GM20431 (cell line): ENCODE measurements around the gene CCDC15.

ENCODE experiments used
- in situ Hi-C: fragments of 300-500 bp; cut with MseI, MboI; formaldehyde crosslinking; loops from one replicate; pipeline ENCODE4 v1.15.0; 2020; ENCODE audit warnings: low sequenced_read_pairs; ENCODE audit not compliant: unreplicated experiment

CCDC15 gene

DNA sequence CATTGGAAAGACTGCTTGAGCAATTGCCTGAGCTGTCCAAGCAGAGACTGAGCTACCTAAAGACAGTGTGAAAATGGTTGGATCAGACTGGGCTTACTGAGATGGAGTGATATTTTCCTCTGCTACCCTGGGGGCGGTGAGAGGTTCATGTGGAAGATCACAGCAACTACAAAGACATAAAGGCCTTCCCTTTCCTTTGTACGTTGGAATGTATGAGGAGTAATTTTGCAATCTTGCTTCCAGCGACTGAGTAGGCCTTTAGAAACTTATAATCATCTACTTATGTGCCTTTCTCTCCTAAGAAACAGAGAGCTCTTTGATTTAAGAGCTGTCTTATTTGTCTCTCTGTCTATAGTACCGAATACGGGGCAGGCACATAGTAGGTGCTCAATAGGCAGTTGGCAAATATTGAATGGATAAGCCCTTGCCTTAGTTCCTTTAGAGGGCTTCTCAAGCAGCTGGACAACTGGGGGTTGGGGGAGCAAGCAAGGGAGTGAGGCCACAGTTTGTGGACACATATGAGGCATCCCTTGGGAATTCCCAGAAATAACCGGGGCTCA is 15.7 kb upstream of the CCDC15 start:
- in situ Hi-C loops, result no loop called here

- in situ Hi-C loops, result no loop called here
Observed at GRCh38 chr11:124938970-124939369, 15.0 kb upstream of the CCDC15 start.

GRCh38 chr11:124941703-124942102 is 12.3 kb upstream of the CCDC15 start:
- in situ Hi-C loops, result no loop called here

- in situ Hi-C loops, result no loop called here
Observed at GRCh38 chr11:124942466-124943253, 11.3 kb upstream of the CCDC15 start.

- in situ Hi-C loops, result no loop called here
Observed at GRCh38 chr11:124943254-124943616, 10.8 kb upstream of the CCDC15 start.

GRCh38 chr11:124943741-124944140 is 10.3 kb upstream of the CCDC15 start:
- in situ Hi-C loops, result no loop called here

DNA sequence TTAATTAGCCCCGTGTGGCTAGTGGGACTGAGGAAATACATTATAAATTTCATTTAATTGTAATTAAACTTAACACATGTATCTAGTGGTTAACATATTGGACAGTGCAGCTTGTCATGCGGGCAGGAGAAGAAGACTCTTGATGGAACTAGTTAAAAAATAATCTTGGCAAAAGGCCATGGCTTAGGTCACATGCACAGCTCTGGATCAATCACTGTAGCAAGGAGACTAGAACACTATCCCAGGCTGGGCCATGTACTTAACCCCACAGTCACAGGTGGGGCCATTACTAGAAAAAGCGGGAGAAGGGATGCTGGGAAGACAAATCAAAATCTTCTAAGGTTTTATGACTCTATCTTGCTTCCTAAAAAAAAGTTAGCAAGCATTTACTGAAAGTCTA is 9.4 kb upstream of the CCDC15 start:
- in situ Hi-C loops, result no loop called here

DNA sequence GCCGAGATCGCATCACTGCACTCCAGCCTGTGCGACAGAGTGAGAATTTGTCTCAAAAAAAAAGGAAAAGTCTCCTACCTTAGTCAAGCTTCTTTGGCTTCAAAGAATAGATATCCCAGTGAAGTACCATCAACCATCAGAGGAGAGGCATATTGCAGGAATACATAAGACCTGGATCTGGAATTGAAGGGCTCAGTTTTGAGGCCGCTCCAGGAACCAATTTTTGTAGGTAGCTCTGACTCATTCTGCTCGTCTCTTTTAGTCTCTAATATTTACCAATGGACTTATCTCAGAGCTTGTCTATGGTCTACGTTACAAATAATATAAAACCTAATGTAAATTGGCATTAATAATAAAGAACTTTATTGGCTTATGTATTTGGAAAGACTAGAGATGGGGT is 8.2 kb upstream of the CCDC15 start:
- in situ Hi-C loops, result no loop called here

GRCh38 chr11:124946735-124947141 is 7.3 kb upstream of the CCDC15 start:
- in situ Hi-C loops, result no loop called here

GRCh38 chr11:124950601-124951330 is 3.2 kb upstream of the CCDC15 start:
- in situ Hi-C loops, result loop anchor here (10.0 to 25.0 kb wide), 2 partner anchors 194 to 387 kb away; no protein-coding TSS in a partner anchor

GRCh38 chr11:124951341-124951740 is 2.7 kb upstream of the CCDC15 start:
- in situ Hi-C loops, result loop anchor here (10.0 to 25.0 kb wide), 2 partner anchors 193 to 386 kb away; no protein-coding TSS in a partner anchor

DNA sequence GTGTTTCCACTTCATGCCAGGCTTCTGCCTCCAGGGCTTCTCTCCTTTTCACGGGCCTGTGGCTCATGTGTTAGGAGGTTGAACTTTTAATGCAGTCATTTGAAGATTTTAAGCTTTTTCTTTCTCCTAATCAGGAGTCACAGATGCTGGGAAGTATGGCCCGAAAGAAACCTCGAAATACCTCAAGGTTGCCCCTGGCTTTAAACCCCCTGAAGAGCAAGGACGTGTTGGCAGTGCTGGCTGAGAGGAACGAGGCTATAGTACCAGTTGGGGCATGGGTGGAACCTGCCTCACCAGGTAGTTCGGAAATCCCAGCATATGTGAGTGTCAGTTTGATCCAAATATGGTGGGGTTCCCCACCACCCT is 571 bp downstream of the CCDC15 start:
- in situ Hi-C loops, result loop anchor here (10.0 to 25.0 kb wide), 2 partner anchors 190 to 383 kb away; no protein-coding TSS in a partner anchor

- in situ Hi-C loops, result loop anchor here (10.0 to 25.0 kb wide), 2 partner anchors 190 to 382 kb away; no protein-coding TSS in a partner anchor
Observed at GRCh38 chr11:124955035-124955434, 1.0 kb downstream of the CCDC15 start.

DNA sequence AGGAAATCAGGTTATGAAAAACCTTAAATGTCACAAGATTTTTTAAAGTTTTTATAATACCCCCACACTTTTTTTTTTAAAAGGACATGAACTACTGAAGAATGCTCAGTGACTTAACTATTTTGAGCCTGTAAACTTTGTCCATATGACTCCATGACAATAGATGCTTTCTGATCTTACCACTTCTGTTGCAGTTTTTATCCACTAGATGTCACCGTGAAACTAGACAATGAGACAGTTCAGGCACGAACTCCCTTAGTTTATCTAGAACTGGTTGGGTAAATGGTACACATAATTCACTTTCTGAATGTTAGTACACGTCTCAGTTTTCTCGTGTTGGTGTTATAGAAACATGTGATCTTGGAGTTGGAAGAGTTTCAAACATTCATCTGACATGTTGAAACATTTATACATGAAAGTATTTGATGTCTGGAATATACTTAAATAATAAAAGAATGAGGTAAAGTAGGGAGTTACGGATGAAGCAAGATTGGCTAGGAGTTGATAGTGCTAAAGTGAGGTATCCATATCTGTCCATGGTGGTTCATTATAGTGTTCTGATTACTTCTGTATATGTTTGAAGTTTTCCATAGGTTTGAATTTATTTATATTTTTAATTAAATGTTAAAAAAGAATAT is 8.1 kb downstream of the CCDC15 start:
- in situ Hi-C loops, result loop anchor here (25.0 kb wide), 1 partner anchor 375 kb away; no protein-coding TSS in a partner anchor

DNA sequence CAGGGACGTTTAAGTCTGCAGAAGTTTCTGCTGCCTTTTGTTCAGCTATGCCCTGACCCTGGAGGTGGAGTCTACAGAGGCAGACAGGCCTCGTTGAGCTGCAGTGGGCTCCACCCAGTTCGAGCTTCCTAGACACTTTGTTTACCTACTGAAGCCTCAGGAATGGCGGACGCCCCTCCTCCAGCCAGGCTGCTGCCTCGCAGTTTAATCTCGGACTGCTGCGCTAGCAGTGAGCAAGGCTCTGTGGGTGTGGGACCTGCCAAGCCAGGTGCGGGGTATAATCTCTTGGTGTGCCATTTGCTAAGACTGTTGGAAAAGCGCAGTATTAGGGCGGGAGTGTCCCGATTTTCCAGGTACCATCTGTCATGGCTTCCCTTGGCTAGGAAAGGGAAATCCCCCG is 14.2 kb downstream of the CCDC15 start:
- in situ Hi-C loops, result loop anchor here (25.0 kb wide), 1 partner anchor 369 kb away; no protein-coding TSS in a partner anchor

DNA sequence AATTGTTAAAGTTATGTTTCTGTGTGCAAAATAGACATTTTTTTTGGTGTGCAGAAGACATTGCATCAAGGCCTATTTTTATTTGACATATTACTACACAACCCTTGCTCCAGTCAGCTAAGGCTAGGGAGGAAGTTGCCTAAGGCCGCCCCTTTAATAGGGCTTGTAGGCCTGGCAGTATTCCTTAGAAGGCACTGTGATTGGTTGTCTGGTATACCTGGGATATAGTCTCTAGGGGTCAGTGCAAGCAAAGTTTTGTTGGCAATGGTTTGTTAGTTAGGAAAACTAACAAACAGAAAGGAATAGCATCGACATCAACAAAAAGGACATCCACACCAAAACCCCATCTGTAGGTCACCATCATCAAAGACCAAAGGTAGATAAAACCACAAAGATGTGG is 16.9 kb downstream of the CCDC15 start:
- in situ Hi-C loops, result loop anchor here (10.0 to 25.0 kb wide), 2 partner anchors 164 to 366 kb away; no protein-coding TSS in a partner anchor

DNA sequence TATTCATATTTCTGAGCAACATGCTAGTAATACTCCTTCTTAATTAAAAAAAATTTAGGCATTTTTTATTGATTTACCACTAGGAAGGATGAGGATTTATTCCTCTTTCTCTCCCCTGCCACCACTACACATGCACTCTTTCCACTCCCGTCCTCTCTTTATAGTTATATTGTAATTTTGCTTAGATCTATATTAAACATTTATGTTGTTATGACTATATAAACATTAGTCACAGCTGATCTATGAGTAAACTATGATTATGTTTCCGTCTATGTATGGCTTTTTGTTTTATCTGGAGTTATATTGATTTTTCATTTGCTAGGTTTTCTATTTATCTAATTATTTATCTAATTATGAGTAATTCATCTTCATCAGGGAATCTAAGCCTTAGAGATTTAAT is 17.8 kb downstream of the CCDC15 start:
- in situ Hi-C loops, result loop anchor here (10.0 to 25.0 kb wide), 2 partner anchors 163 to 365 kb away; no protein-coding TSS in a partner anchor

DNA sequence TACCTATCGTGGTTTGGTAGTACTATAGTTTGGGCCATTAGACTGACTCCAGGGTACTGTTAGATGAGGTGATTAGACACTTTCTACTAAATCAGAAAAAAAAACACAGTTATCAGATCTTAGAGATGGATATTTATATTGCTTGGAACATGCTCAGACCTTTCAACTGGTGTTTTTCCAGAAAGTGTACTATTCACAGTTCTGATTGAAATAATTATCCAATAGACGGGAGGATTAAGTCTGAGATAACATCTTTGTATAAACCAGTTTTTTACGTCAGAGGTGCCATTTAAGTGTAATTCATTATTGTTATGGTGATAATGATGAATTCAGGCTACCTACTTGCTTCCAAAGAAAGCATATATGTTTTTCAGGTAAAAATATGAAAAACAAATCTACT is 22.5 kb downstream of the CCDC15 start:
- in situ Hi-C loops, result loop anchor here (10.0 kb wide), 1 partner anchor 158 kb away; no protein-coding TSS in a partner anchor

DNA sequence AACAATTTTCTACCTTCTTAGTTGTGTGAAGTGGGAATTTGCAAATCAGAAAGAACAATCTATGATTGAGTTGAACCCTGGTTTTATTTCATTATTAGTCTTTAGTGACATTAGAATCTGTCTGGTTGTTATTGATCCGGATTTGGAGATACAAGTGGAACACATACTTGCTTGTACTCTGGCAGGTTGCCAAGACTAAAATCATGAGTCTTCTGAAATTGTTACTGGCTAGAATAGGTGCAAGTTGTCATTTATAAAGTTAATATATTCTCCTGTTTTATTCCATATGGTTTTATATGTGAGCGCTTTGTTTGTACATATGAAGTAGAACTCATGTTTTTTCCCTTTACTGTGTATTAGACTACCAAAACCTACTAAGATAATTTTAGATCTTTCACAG is 23.0 kb downstream of the CCDC15 start:
- in situ Hi-C loops, result loop anchor here (10.0 kb wide), 1 partner anchor 158 kb away; no protein-coding TSS in a partner anchor

- in situ Hi-C loops, result loop anchor here (10.0 kb wide), 1 partner anchor 156 kb away; no protein-coding TSS in a partner anchor
Observed at GRCh38 chr11:124978316-124978715, 24.3 kb downstream of the CCDC15 start.
